Measurements from ENCODE around the gene TTLL8.

- TF ChIP-seq, protein P1, sequence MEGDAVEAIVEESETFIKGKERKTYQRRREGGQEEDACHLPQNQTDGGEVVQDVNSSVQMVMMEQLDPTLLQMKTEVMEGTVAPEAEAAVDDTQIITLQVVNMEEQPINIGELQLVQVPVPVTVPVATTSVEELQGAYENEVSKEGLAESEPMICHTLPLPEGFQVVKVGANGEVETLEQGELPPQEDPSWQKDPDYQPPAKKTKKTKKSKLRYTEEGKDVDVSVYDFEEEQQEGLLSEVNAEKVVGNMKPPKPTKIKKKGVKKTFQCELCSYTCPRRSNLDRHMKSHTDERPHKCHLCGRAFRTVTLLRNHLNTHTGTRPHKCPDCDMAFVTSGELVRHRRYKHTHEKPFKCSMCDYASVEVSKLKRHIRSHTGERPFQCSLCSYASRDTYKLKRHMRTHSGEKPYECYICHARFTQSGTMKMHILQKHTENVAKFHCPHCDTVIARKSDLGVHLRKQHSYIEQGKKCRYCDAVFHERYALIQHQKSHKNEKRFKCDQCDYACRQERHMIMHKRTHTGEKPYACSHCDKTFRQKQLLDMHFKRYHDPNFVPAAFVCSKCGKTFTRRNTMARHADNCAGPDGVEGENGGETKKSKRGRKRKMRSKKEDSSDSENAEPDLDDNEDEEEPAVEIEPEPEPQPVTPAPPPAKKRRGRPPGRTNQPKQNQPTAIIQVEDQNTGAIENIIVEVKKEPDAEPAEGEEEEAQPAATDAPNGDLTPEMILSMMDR (IDR thresholded peaks at IDR 0.05): no peak
- TF ChIP-seq POLR2A (IDR thresholded peaks at IDR 0.05): no peak
These were observed 41.0 kb downstream of the TTLL8 start for GRCh38 chr22:50016988-50017700.
